Loucy (cell line): ENCODE data around the gene TP53I11.

ENCODE experiments used
- EZH2phosphoT487 ChIP-seq: fragments of 200-600 bp; IDR thresholded peaks from 2 replicates; pipeline ENCODE4 v1.6.1; 2018; ENCODE audit warnings: antibody characterized with exemption, mild to moderate bottlenecking, moderate library complexity, borderline replicate concordance
- TF ChIP-seq, protein P1 (sequence below): fragments of 200-600 bp; sonication (generic); conservative IDR thresholded peaks from 2 replicates; pipeline ENCODE4 v1.5.1; 2014; ENCODE audit warnings: mild to moderate bottlenecking, antibody characterized with exemption, low read length

- TF ChIP-seq EZH2phosphoT487: no peak
- TF ChIP-seq, protein P1, sequence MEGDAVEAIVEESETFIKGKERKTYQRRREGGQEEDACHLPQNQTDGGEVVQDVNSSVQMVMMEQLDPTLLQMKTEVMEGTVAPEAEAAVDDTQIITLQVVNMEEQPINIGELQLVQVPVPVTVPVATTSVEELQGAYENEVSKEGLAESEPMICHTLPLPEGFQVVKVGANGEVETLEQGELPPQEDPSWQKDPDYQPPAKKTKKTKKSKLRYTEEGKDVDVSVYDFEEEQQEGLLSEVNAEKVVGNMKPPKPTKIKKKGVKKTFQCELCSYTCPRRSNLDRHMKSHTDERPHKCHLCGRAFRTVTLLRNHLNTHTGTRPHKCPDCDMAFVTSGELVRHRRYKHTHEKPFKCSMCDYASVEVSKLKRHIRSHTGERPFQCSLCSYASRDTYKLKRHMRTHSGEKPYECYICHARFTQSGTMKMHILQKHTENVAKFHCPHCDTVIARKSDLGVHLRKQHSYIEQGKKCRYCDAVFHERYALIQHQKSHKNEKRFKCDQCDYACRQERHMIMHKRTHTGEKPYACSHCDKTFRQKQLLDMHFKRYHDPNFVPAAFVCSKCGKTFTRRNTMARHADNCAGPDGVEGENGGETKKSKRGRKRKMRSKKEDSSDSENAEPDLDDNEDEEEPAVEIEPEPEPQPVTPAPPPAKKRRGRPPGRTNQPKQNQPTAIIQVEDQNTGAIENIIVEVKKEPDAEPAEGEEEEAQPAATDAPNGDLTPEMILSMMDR: no peak
Observed at GRCh38 chr11:44934735-44935250, 15.9 kb downstream of the TP53I11 start.
